NCI-H128 (cell line): ENCODE measurements around the gene KRT80.

Experiments
- DNase-seq: peaks from one replicate; lab custom pipeline; 2025; ENCODE audit not compliant: unreplicated experiment; lab: John Stamatoyannopoulos, UW

The KRT80 gene

DNA sequence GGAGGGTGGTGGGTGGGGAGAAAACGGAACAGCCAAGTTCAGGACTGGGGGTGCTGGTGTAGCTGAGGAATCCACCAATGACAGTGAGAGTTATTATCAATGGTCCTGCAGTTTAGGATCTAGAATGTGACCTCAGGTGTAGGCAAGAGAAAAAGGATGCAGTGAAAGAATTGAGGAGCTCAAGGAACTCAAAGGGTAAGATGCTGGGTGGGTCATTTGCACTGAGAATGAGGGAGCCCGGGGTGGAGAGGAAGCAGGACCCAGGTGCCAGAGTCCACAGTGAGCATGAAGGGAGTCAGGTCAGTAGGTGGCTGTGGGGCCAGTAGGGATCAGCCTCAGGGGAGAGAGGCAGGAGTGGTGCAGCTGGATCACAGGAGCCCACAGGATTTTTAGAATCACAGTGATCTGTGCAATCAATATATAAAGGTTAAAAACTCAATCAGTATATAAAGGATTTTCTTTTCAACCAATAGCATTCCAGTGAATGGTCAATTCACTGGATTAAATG is 38.1 kb upstream of the KRT80 start:
- no peak for DNase-seq

DNA sequence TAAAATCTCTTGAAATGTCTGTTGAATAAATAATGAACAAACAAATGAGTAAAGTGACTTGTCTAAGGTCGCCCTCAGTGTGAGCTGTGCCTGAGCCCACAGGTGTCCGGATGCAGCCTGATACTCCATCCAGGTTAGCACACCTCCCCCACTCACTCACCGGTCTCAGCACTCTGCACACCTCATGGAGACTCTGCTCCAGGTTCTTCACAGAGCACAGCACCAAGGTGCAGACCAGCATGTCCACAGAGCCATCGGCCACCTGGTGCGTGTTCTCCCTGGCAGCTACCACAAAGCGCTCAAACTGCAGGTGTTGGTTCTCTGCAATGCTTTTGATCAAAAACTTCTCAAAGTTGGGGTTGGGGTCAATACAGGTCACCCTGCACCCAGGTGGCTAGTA is 37.1 kb upstream of the KRT80 start:
- DNase-seq = no peak

DNA sequence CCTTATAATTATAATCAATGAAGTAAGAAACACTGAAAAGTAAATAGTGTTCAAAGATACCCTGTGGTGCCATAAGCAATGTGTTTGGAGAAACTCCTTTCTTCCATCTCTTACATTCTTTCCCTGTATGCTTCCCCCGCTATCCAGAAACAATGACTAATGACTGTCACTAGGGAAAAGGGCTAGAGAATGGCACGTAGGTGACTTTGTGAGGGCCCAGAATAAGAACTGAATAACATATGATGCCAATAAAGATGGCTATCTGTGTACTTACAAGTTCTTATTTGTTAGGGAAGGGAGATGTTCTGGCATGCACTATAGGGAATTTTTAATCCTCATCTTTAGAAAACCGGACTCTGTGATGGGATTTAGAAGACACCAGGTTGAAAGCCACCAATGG is 36.6 kb upstream of the KRT80 start:
- no peak for DNase-seq

DNA sequence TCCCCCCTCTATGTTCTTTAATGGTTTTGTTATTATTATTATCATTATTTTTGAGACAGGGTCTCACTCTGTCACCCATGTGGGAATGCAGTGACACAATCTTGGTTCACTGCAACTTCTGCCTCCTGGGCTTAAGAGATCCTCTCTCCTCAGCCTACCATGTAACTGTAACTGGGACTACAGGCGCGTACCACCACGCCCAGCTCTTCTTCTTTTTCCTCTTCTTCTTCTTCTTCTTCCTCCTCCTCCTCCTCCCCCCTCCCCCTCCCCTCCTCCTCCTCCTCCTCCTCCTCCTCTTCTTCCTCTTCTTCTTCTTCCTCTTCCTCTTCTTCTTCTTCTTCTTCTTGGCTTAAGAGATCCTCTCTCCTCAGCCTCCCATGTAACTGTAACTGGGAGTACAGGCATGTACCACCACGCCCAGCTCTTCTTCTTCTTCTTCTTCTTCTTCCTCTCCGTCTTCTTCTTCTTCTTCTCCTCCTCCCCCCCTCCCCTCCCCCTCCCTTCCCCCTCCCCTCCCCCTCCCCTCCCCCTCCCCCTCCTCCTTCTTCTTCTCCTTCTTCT is 35.9 kb upstream of the KRT80 start:
- DNase-seq = no peak

DNA sequence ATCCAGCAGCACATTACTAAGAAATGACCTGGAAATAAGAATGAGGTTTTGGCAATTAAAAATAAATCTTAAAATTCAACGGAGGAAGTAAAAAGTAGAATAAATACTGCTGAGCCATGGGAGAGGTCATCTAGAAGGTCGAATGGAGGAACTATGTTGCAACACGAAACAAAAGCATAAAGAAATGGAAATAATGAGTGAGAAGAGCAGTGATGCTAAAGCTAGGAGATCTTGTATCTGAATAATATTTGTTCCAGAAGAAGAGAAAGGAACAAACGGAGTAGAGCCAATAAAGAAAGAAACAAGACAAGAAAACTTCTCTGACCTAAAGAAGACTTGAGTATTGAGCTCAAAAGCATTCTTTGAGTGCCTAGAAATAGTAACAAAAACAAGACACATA is 34.6 kb upstream of the KRT80 start:
- DNase-seq = no peak

DNA sequence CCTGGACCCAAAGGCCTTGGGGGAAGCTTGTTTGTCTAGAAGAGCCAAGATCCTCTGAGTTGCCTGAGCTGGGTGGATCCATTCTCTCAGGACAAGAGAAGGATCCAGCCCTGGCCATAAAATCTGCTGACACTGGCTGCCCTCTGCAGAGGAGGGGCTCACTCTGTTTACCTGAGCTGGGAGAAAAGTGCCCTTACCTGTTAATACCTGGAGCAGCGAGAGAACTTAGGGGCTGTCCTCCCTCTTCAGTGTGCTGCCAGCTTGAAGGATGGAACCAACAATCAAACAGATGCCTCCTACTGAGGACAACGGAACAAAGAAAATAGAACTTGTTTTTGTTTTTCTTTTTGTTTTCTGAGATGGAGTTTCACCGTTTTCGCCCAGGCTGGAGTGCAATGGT is 33.9 kb upstream of the KRT80 start:
- no peak for DNase-seq

DNA sequence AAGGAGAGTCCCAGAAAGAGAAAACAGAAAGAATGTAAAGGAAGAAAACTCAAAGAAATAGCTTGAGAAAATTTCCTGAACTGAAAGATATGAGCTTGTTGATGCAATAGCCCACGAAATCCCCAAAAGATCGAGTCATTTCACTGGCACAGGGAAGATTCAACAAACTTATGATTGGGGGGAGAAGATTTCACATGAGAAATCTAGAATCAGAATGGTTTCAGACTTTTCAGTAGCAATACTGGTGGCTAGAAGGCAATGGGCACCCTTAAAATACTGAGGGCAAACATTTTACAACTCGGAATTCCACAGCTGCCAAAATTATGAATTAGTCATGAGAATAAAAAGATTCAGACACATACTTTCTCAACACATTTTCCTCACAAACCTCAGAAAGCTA is 32.3 kb upstream of the KRT80 start:
- DNase-seq = no peak

- DNase-seq = no peak
Measured at GRCh38 chr12:52223406-52224039, 31.7 kb upstream of the KRT80 start.

GRCh38 chr12:52222692-52223091 is 30.9 kb upstream of the KRT80 start:
- no peak for DNase-seq

DNA sequence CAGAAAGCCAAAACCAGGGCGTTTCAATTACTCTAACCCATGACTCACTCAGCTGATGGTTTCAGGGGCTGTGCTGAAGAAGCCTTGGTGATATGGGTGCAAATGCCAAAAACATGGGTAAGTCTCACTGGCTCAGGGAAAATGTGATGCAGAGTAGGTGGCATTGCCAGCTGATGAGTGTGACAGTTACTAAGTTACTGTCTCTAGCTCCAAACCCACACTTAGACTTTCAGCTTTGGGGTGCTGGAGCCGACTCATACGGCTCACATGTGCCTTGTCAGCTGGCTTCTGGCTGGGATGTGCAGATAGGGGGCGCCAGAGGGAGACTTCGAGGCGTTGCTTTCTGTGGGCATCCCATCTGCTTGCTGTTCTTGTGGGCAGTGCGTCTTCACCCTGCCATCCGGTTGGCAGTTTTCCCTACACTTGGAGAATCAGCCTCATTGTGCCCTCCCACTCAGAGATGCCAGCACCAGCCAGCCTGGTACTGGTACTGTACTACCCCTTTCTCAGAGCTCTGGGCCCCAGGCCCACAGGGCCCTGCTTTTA is 30.2 kb upstream of the KRT80 start:
- no peak for DNase-seq

DNA sequence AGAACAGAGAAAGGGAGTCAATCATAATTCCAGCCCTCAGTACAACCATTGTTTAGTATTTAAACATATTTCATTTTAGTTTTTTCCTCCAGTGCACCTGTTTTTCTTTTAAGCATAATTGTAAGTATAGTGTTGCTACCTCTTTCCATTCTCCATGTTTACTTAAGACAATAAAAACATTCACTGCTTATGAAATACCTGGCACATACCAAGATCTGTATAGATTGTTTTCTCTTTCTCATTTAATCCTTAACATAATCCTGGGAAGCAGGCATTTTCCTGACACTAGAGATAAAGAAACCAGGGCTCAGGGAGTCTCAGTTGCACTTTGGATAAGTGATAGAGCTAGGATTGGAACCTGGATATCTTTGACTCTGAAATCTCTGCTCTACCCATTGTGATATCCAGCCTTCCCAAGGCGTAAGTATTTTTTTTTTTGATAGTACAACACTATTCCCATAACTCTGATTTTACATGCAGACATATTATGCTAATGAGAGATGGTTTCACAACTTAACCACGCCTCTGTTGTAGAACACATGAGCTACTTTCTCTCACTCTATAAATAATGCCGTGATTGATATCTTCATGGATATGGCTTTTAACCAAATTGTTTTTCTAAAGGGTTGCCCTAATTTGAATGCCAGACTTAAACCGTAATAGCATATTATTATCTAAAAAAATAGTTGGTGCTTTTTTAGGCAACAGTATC is 29.4 kb upstream of the KRT80 start:
- DNase-seq = no peak

GRCh38 chr12:52220477-52220876 is 28.7 kb upstream of the KRT80 start:
- DNase-seq = no peak

DNA sequence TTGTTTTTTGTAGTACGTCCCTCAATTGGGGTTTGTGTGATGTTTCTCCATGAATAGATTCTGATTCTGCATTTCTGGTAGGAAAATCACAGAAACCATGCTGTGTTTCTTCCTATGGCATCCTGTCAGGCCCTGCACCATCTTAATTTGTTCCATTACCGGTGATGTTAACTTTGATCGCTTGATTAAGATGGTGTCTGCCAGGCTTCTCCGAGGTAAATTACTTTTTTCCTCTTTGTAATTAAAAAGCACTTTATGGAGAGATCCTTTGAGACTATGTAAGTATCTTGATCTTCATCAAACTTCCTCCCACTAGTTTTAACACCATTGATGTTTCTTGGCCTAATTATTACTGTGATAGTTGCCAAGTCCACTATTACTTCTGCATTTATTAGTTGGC is 26.2 kb upstream of the KRT80 start:
- DNase-seq = no peak

DNA sequence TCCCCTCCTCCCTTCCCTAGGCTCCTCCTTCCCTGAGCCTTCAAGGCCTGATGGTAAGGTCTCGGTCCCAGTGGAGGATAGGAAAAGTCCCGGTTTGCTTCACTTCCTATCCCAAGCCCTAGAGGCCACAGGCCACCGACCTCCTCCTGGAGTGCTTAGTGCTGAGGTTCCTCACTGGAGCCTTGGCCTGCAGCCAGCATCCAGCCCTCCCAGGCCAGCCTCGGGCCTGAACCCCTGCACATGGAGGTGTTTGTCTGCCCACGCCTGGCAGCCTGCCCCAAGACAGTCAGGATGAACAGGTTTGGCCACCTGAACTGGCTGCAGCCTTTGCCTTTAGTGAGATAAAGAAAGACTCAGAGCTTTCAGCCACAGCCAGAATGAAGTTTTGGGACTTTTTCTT is 25.4 kb upstream of the KRT80 start:
- no peak for DNase-seq

- no peak for DNase-seq
Measured at GRCh38 chr12:52216807-52217206, 25.0 kb upstream of the KRT80 start.

- DNase-seq = no peak
Measured at GRCh38 chr12:52216100-52216499, 24.3 kb upstream of the KRT80 start.

GRCh38 chr12:52215587-52216031 is 23.8 kb upstream of the KRT80 start:
- no peak for DNase-seq

- DNase-seq = no peak
Measured at GRCh38 chr12:52214421-52214802, 22.6 kb upstream of the KRT80 start.

- no peak for DNase-seq
Measured at GRCh38 chr12:52213564-52214420, 22.0 kb upstream of the KRT80 start.

DNA sequence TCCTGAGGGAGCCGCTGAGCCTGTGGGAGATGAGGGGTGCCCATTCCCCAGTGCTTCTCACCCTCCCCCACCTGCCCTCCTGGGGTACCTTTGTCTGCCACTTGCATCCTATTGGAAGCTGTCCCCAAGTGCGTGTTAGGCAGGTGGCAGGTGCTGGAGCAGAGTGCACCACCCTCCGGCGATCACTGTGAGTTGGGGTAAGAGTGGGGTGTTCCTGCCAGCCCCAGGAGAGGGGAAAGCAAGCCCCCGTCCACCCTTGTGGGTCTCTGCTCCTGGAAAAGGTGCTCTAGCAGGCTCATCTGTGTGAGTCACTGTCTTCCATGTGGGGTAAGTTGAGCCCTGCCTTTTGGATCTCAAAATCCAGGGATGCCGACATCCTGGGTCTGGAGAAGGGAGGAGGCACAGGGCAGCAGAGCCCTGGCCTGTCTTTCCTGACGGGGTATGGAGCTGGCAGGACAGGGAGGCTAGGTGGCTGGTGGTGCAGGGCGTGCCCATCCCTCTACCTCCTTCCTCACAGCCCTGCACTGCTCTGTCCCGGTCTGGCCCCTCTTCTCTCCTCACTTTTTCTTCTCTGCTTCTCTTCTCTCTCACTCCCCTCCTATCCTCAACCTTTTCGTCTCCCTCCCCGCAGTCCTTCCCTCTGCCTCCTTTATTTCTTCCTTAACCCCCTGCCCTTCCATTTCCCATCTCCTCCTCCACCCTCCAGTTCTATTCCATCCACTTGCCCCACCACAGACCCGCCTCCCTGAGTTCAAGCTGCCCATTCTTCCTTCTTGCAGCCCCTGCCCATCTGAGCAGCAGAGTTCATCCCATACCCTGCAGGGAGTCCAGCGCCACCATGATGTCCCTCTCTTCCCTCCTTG is 21.1 kb upstream of the KRT80 start:
- no peak for DNase-seq
